ENCODE data around the gene TAGLN.

Gene TAGLN

GRCh38 chr11:117256573-117256972 is 57.4 kb downstream of the TAGLN start:
- no peaks in the 10 kb centered on the region for H3K4me1 ChIP-seq (ENCODE audit: control insufficient read depth in 1 of 2, insufficient read depth in 2 of 2, low read length in 2 of 2)
- H3K36me3 ChIP-seq (ENCODE audit: control insufficient read depth in 1 of 2, insufficient read depth in 2 of 2, low read length in 2 of 2), result peaks cover 3 to 22% of the 10 kb centered on the region in 2 donors
- no peak overlapping the region for H3K4me3 ChIP-seq (ENCODE audit: low read depth in 1 of 2, low read length in 2 of 2)
- no peaks in the 10 kb centered on the region for H3K9me3 ChIP-seq (ENCODE audit: control insufficient read depth in 1 of 2, low read length in 2 of 2)
- H3K27me3 ChIP-seq (ENCODE audit: control insufficient read depth in 1 of 2, insufficient read depth in 2 of 2, low read length in 2 of 2), result no peaks in the 10 kb centered on the region
- H3K9ac ChIP-seq (ENCODE audit: low read depth in 1 of 2, low read length in 2 of 2), result no peak overlapping the region
- H3K27ac ChIP-seq (ENCODE audit: low read depth, low read length), result no peak overlapping the region
